Stomach (tissue), 9 donors: ENCODE data around the gene FGGY. TPM values are rescaled to one million over a fixed set of nuclear protein-coding genes. Genes with fewer than 3 reads are reported as not detected.
A peak's percentile ranks its signal among the peaks of the same experiment; 100 is the strongest.

ENCODE experiments used
- DNase-seq, 2 donors: peaks; one replicate each; pipeline versions ENCODE4 v3.0.0 to v3.0.0-alpha.2; 2013 to 2019
- H3K27ac ChIP-seq, 5 donors: fragments of 200-600 bp in 4 of 5; sonication (generic) in 4 of 5; one replicate each; pipeline ENCODE4 v1.5.1; 2013 to 2019; ENCODE audit warnings: mild to moderate bottlenecking in 1 of 5, moderate library complexity in 1 of 5
- H3K27me3 ChIP-seq, 3 donors: fragments of 200-600 bp; sonication (generic); one replicate each; pipeline ENCODE4 v1.5.1; 2017 to 2019; ENCODE audit warnings: mixed run types in 1 of 3
- H3K36me3 ChIP-seq, 4 donors: fragments of 200-600 bp; sonication (generic); 1 replicate in 3 of 4; 2 replicates in 1 of 4; pipeline ENCODE4 v1.5.1; 2016 to 2019
- H3K4me1 ChIP-seq, 4 donors: fragments of 200-600 bp; sonication (generic); one replicate each; pipeline ENCODE4 v1.5.1; 2016 to 2019
- H3K4me3 ChIP-seq, 4 donors: fragments of 200-600 bp; sonication (generic) in 3 of 4; one replicate each; pipeline ENCODE4 v1.5.1; 2016 to 2019; ENCODE audit warnings: mild to moderate bottlenecking in 1 of 4
- H3K9me3 ChIP-seq, 4 donors: fragments of 200-600 bp; sonication (generic); one replicate each; pipeline ENCODE4 v1.5.1; 2016 to 2019
- EP300 ChIP-seq: sonication (generic); formaldehyde crosslinking; IDR thresholded peaks from one replicate; pipeline ENCODE4 v1.6.1; 2017; ENCODE audit warnings: antibody characterized with exemption
- POLR2A ChIP-seq, 4 donors: fragments of 450-650 bp; IDR thresholded peaks; one replicate each; pipeline ENCODE4 v1.6.1; 2016; ENCODE audit warnings: antibody characterized with exemption in 4 of 4, control low read depth in 2 of 4, mild to moderate bottlenecking in 1 of 4, moderate library complexity in 1 of 4
- POLR2AphosphoS5 ChIP-seq, 3 donors: sonication (generic); formaldehyde crosslinking; IDR thresholded peaks; one replicate each; pipeline ENCODE4 v1.6.1; 2016; ENCODE audit warnings: antibody characterized with exemption in 3 of 3
- WGBS, 5 donors: extraction: QIAGEN DNeasy Blood & Tissue Kit in 3 of 5; methylation state at CpG; one replicate each; pipeline versions ENCODE4 v1.1.5 to v1.1.7; 2013 to 2018; 5-methylcytosine and 5-hydroxymethylcytosine counted together
- intact Hi-C: fragments of 100-400 bp; cut with DNase I; formaldehyde crosslinking; loops from one replicate; pipeline ENCODE4 v1.15.1; 2023; ENCODE audit warnings: low total_unique reads
- polyA plus RNA-seq, 3 donors: library from polyadenylated mRNA; stranded (reverse); fragments of 200-250 nt; gene quantifications; one replicate each; pipeline ENCODE4 v1.2.3, GENCODE V29; 2013
- total RNA-seq, 5 donors: library from RNA; depleted of rRNA; stranded (reverse); fragments of >200 nt; gene quantifications; one replicate each; pipeline versions ENCODE4 v1.1.0 to v1.2.3, GENCODE V29; 2014 to 2016
- TF ChIP-seq, protein P1 (sequence below), 7 experiments: fragments of 450-650 bp in 4 of 7; fragments of 200-600 bp in 3 of 7; sonication (generic) in 3 of 7; IDR thresholded peaks; one replicate each; pipeline ENCODE4 v1.5.1; 2016 to 2019; ENCODE audit warnings: antibody characterized with exemption in 7 of 7, control low read depth in 2 of 7, mild to moderate bottlenecking in 1 of 7
- donor health status: healthy with polysubstance abuse.
- donor health status: Bipolar disorder and iron deficiency.
- donor health status: healthy.

FGGY gene
- total and polyA plus RNA-seq, 8 donors: 6.2 to 40.6 (median 10.8) TPM

DNA sequence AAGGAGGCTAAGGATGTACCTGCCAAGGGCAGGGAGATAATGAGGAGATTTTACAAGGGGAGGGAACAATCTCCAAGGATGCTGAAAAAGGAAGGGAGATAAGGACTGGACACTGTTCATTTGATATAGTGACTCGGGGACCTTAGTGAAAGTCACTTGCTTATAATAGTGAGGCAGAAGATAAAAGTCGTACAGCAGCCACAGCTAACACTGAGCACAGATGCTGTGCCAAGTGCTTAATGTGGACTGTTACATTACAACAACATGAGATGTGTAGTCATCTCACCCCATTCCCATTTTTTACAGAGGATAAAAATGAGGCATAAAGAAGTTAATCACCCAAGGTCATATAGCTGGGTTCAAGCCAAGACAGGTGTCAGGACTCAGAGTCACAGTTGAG is 181.9 kb downstream of the FGGY start:
- 78 to 86% (median 81%) methylated on average over 2 of the region's 2 CpGs for whole genome bisulfite sequencing, 5 donors
- Histone ChIP-seq H3K27me3 (no peaks in the 10 kb centered on the region), H3K36me3 (no peaks in the 10 kb centered on the region), H3K27ac (no peak overlapping the region), H3K9me3 (no peaks in the 10 kb centered on the region), H3K4me3 (no peak overlapping the region), H3K4me1 (peaks cover 0 to 18% (median 8%) of the 10 kb centered on the region in 4 donors)
- TF ChIP-seq, protein P1, sequence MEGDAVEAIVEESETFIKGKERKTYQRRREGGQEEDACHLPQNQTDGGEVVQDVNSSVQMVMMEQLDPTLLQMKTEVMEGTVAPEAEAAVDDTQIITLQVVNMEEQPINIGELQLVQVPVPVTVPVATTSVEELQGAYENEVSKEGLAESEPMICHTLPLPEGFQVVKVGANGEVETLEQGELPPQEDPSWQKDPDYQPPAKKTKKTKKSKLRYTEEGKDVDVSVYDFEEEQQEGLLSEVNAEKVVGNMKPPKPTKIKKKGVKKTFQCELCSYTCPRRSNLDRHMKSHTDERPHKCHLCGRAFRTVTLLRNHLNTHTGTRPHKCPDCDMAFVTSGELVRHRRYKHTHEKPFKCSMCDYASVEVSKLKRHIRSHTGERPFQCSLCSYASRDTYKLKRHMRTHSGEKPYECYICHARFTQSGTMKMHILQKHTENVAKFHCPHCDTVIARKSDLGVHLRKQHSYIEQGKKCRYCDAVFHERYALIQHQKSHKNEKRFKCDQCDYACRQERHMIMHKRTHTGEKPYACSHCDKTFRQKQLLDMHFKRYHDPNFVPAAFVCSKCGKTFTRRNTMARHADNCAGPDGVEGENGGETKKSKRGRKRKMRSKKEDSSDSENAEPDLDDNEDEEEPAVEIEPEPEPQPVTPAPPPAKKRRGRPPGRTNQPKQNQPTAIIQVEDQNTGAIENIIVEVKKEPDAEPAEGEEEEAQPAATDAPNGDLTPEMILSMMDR (IDR thresholded peaks at IDR 0.05): no peak
- no peak for TF ChIP-seq POLR2AphosphoS5 (IDR thresholded peaks at IDR 0.05)
- no peak for TF ChIP-seq EP300
- TF ChIP-seq POLR2A (IDR thresholded peaks at IDR 0.05): no peak
- no peak for DNase-seq
- intact Hi-C loops: no loop called here

DNA sequence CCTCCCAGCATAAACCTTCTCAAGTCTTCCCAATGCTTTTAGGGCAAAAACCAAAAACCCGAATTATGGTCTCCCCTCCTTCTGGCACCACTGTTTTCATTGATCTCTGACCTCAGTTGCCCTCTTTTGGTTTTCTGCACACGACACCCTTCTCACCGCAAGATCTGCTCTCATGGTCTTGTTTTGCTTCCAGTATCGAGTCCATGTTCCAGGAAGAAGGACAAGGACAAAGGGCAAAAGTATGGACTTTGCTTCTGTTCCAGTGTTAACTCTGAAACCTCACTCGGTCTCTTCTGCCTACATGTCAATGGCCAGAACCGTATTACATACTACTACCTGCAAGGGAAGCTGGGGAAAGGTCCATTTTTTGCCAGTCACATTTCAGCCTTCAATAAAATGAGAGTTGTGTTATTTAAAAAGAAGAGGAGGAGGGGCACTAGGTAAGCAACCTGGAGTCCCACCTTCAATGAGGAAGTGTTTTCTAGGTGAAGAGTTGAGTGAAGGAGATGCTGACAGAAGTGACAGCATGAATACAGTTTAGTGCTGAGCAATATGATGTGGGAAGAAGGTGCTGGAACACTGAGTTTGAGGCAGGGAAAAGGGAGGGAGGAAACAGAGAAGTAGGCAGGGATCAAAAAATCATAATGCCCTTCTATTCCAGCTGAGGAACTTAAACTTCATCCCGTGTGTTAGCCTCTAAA is 183.4 kb downstream of the FGGY start:
- Histone ChIP-seq H3K4me3 (no peak overlapping the region), H3K36me3 (no peaks in the 10 kb centered on the region), H3K4me1 (peaks cover 0 to 12% (median 3%) of the 10 kb centered on the region in 4 donors), H3K27ac (no peak overlapping the region), H3K9me3 (no peaks in the 10 kb centered on the region), H3K27me3 (no peaks in the 10 kb centered on the region)
- TF ChIP-seq, protein P1 (IDR thresholded peaks at IDR 0.05): no peak
- TF ChIP-seq POLR2AphosphoS5 (IDR thresholded peaks at IDR 0.05): no peak
- TF ChIP-seq EP300: no peak
- no peak for TF ChIP-seq POLR2A (IDR thresholded peaks at IDR 0.05)
- WGBS, 5 donors: 72 to 90% (median 86%) methylated on average over 7 of the region's 7 CpGs
- DNase-seq: no peak
- intact Hi-C loops: no loop called here

DNA sequence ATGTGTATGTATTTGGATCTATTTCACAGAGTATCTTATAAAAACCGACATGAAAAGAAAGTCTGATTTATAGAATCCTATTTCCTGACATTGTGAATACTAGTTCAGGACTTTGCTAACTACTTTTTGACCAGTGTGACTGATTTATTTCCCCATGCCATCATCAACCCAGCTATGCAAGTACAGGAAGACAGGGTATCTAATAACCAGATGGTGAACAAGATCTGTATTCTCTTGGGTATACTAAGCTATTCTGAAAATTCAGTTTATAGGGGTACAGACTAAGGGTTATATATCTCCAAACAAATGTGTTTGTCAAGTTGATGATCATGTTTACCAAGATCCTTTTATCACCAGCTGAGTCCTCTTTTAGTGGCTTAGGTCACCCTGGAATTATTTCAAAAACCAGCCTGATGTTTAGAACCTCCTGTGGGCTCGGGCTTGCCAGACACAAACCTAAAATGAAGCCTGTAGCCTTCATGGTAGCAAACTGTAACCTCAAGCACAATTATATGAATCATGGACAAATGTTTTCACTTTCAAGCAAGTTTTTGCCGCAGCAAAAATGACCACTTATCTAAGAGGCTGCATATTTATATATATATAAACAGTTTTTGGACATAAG is 185.1 kb downstream of the FGGY start:
- DNase-seq: no peak
- no peaks in the 10 kb centered on the region for H3K9me3 ChIP-seq
- no peaks in the 10 kb centered on the region for H3K27me3 ChIP-seq
- intact Hi-C loops: no loop called here
- TF ChIP-seq EP300 (no peak), POLR2A (IDR thresholded peaks at IDR 0.05) (no peak), POLR2AphosphoS5 (IDR thresholded peaks at IDR 0.05) (no peak)
- TF ChIP-seq, protein P1 (IDR thresholded peaks at IDR 0.05): no peak
- no peaks in the 10 kb centered on the region for H3K36me3 ChIP-seq
- no peak overlapping the region for H3K27ac ChIP-seq
- 57 to 78% (median 72%) methylated on average over 3 of the region's 3 CpGs for WGBS, 5 donors
- H3K4me3 ChIP-seq: no peak overlapping the region
- peaks cover 0 to 12% (median 0%) of the 10 kb centered on the region in 4 donors for H3K4me1 ChIP-seq

DNA sequence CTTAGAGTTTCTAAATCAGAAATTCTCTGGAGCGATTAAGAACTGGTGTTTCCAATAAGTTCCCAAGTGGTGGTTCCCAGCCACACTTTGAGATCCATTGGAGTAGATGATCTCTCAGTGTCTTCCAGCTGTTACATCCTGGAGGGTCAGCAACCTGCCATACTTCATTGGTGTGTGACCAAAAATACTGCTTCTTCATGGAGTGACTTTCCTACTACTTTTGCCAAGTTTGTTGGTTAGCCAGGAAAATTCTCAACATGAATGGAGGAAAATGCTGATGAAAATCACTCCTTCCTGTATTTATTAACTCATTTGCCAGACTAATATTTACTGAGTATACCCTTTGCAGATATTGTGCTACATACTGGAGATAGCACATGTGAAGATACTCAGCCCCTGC is 186.1 kb downstream of the FGGY start:
- intact Hi-C loops: no loop called here
- WGBS, 5 donors: 79 to 100% (median 97%) methylated on average over 1 of the region's 1 CpG
- TF ChIP-seq, protein P1 (IDR thresholded peaks at IDR 0.05): no peak
- H3K36me3 ChIP-seq: no peaks in the 10 kb centered on the region
- no peaks in the 10 kb centered on the region for H3K9me3 ChIP-seq
- peaks cover 0 to 15% (median 0%) of the 10 kb centered on the region in 4 donors for H3K4me1 ChIP-seq
- peak overlapping the region in 1 of 5 donors; percentile 26 for H3K27ac ChIP-seq
- no peak for DNase-seq
- no peaks in the 10 kb centered on the region for H3K27me3 ChIP-seq
- H3K4me3 ChIP-seq: no peak overlapping the region
